ENCODE data around the gene ITGAE. TPM values are rescaled to one million over a fixed set of nuclear protein-coding genes. Genes with fewer than 3 reads are reported as not detected.

The ITGAE gene
- total and polyA plus RNA-seq, 10 of the 15 experiments (the other 5 are each of a cell fraction or from before 2014, with no cell fraction given) = 13.1 to 161 (median 34.8) TPM

GRCh38 chr17:3723556-3724377 is 77.2 kb downstream of the ITGAE start, which contains the start of gene HASPIN (continued):
- TF ChIP-seq BCLAF1 (IDR thresholded peaks at IDR 0.05) = no peak
- 0 out of 2 replicates have a peak, but pooled peaks have one; percentile 15 for TF ChIP-seq RUNX3 (IDR thresholded peaks at IDR 0.05; ENCODE audit: low read length)
- peak; percentile 66; the same call in 1 of the 2 replicates for TF ChIP-seq NR2F1 (conservative IDR thresholded peaks at IDR 0.05)
- peak; percentile 96 for TF ChIP-seq ZNF207 (IDR thresholded peaks at IDR 0.05; ENCODE audit: borderline replicate concordance)
- TF ChIP-seq BMI1 (IDR thresholded peaks at IDR 0.05; ENCODE audit: borderline replicate concordance) = no peak
- TF ChIP-seq CBX3 (IDR thresholded peaks at IDR 0.05; ENCODE audit: borderline replicate concordance, low read depth) = no peak
- TF ChIP-seq SUPT20H (IDR thresholded peaks at IDR 0.05; ENCODE audit: borderline replicate concordance, control insufficient read depth, low read depth, low read length) = no peak
- TF ChIP-seq RELB (IDR thresholded peaks at IDR 0.05; ENCODE audit: low read depth) = peak; percentile 97
- TF ChIP-seq NRF1 (conservative IDR thresholded peaks at IDR 0.05; ENCODE audit: low read depth, low read length) = peak; percentile 92
- TF ChIP-seq ASH2L (IDR thresholded peaks at IDR 0.05; ENCODE audit: borderline replicate concordance, low read depth) = no peak; the same call in 1 of the 2 replicates
- no peak for TF ChIP-seq EZH2 (IDR thresholded peaks at IDR 0.05; ENCODE audit: borderline replicate concordance, control insufficient read depth, low read depth, low read length)
- TF ChIP-seq ZNF24 (IDR thresholded peaks at IDR 0.05) = no peak
- peak; percentile 76 for TF ChIP-seq ZNF687 (IDR thresholded peaks at IDR 0.05)
- peak; percentile 38; the same call in 1 of the 2 replicates for TF ChIP-seq TCF12 (IDR thresholded peaks at IDR 0.05; ENCODE audit: low read depth, low read length)
- TF ChIP-seq RFX5 (IDR thresholded peaks at IDR 0.05; ENCODE audit: low read depth, low read length) = no peak
- TF ChIP-seq ZBTB4 (CRISPR knock-in tag; IDR thresholded peaks at IDR 0.05) = no peak
- TF ChIP-seq BCL11A (IDR thresholded peaks at IDR 0.05; ENCODE audit: low read depth, low read length) = no peak

Data from GM12878 (cell line).